CD4-positive, alpha-beta T cell (primary cell): ENCODE results near the gene SLC6A3. TPM values are rescaled to one million over a fixed set of nuclear protein-coding genes. Genes with fewer than 3 reads are reported as not detected.

Experiments
- ATAC-seq: fragments of 200-7000 bp; cut with Tn5 transposase; one replicate; pipeline ENCODE4 v1.10.0; 2022; ENCODE audit warnings: mild to moderate bottlenecking; ENCODE audit not compliant: poor library complexity
- CTCF ChIA-PET: fragments of 350-600 bp; sonication (Branson Sonifier 250); formaldehyde crosslinking; loops from one replicate; lab custom pipeline; 2021; ENCODE audit warnings: antibody characterized with exemption, inconsistent platforms; lab: Charles Lee
- POLR2A ChIA-PET: fragments of 350-600 bp; sonication (Branson Sonifier 250); formaldehyde crosslinking; loops from one replicate; lab custom pipeline; 2021; ENCODE audit warnings: antibody characterized with exemption, inconsistent platforms; lab: Charles Lee
- DNase-seq, 14 experiments: peaks; one replicate each; pipeline ENCODE4 v3.0.0-alpha.2; 2013 to 2020; ENCODE audit warnings: mixed read lengths in 2 of 14
- H3K27ac ChIP-seq, 2 donors: one replicate each; pipeline versions ENCODE4 v1.5.1 to v1.7.0; 2013; ENCODE audit warnings: low read length in 2 of 2, low read depth in 1 of 2, mild to moderate bottlenecking in 1 of 2
- H3K27me3 ChIP-seq, 2 experiments: 1 replicate in 1 of 2; 2 replicates in 1 of 2; pipeline versions ENCODE4 v1.6.1 to v1.7.0; 2013; ENCODE audit warnings: low read length in 2 of 2, control low read depth in 1 of 2, mild to moderate bottlenecking in 1 of 2, moderate library complexity in 1 of 2; ENCODE audit not compliant: insufficient read depth in 2 of 2, control insufficient read depth in 1 of 2
- H3K36me3 ChIP-seq: one replicate; pipeline ENCODE4 v1.6.1; 2013; ENCODE audit warnings: low read length, control low read depth; ENCODE audit not compliant: insufficient read depth
- H3K4me1 ChIP-seq: one replicate; pipeline ENCODE4 v1.6.1; 2013; ENCODE audit warnings: low read length, control low read depth; ENCODE audit not compliant: insufficient read depth
- H3K4me3 ChIP-seq: one replicate; pipeline ENCODE4 v1.5.1; 2013; ENCODE audit warnings: mild to moderate bottlenecking, low read length, moderate library complexity
- H3K9me3 ChIP-seq, 2 experiments: 1 replicate in 1 of 2; 2 replicates in 1 of 2; pipeline versions ENCODE4 v1.6.1 to v1.7.0; 2013; ENCODE audit warnings: low read length in 2 of 2, mild to moderate bottlenecking in 2 of 2, control low read depth in 1 of 2, moderate library complexity in 1 of 2; ENCODE audit not compliant: control insufficient read depth in 1 of 2, insufficient read depth in 1 of 2
- H3K27ac Mint-ChIP-seq: one replicate; pipeline ENCODE4 v1.8.0; 2020; ENCODE audit warnings: mixed read lengths
- H3K27me3 Mint-ChIP-seq: one replicate; pipeline ENCODE4 v1.8.0; 2021; ENCODE audit warnings: mixed read lengths
- H3K36me3 Mint-ChIP-seq: one replicate; pipeline ENCODE4 v1.8.0; 2021; ENCODE audit warnings: low read depth, mixed read lengths
- H3K4me1 Mint-ChIP-seq: one replicate; pipeline ENCODE4 v1.8.0; 2021; ENCODE audit warnings: low read depth, mixed read lengths
- H3K4me3 Mint-ChIP-seq: one replicate; pipeline ENCODE4 v1.8.0; 2020; ENCODE audit warnings: mild to moderate bottlenecking, mixed read lengths
- H3K9me3 Mint-ChIP-seq: one replicate; pipeline ENCODE4 v1.8.0; 2020; ENCODE audit warnings: mixed read lengths
- intact Hi-C, 2 experiments: fragments of 100-400 bp; cut with DNase I in 1 of 2; cut with micrococcal nuclease in 1 of 2; formaldehyde crosslinking; loops; one replicate each; pipeline versions ENCODE4 v1.15.1 to v1.9.0; 2023 to 2025; cut with DNase I, micrococcal nuclease
- total RNA-seq, 174 experiments: library from RNA in 2 of 174; stranded (reverse) in 2 of 174; gene quantifications; one replicate each; pipeline ENCODE4 v1.2.3 and lab custom pipeline; 2021 to 2026
- TF ChIP-seq, protein P1 (sequence below): fragments of 200-600 bp; IDR thresholded peaks from one replicate; pipeline ENCODE4 v1.8.0; 2022; ENCODE audit warnings: antibody characterized with exemption, mild to moderate bottlenecking

Gene SLC6A3
- total RNA-seq, 2 experiments from 2014 or later, result 0.08 TPM; not detected in 1

DNA sequence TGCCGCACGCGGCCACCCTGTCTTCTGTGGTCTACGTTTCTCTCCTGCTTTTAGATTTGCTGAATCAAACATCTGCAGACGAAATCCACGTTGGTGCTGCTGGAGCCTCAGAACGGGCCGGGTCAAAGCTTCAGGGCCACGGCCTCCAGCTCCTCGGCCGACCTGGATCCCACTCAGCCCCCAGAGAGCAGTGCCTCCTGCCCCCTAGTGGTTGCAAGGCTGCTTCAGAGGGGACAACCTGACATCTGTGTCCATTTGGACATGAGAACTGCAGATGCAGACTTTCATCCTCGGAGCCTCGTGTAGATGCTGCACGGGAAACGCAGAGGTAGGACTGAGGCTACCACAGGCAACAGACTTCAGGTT, 23.0 kb upstream of the SLC6A3 start:
- peaks cover 0 to 15% of the 10 kb centered on the region in 2 experiments for H3K9me3 ChIP-seq
- no peaks in the 10 kb centered on the region for H3K4me1 ChIP-seq
- CTCF ChIA-PET, result no interaction called here
- no peak overlapping the region for H3K4me3 ChIP-seq
- Mint-ChIP-seq H3K27me3 (no peaks in the 10 kb centered on the region), H3K4me1 (no peaks in the 10 kb centered on the region), H3K36me3 (peaks cover 30% of the 10 kb centered on the region), H3K4me3 (no peak overlapping the region), H3K9me3 (no peaks in the 10 kb centered on the region), H3K27ac (no peak overlapping the region)
- no peaks in the 10 kb centered on the region for H3K27me3 ChIP-seq
- H3K27ac ChIP-seq, result no peak overlapping the region
- POLR2A ChIA-PET, result no interaction called here
- TF ChIP-seq, protein P1, sequence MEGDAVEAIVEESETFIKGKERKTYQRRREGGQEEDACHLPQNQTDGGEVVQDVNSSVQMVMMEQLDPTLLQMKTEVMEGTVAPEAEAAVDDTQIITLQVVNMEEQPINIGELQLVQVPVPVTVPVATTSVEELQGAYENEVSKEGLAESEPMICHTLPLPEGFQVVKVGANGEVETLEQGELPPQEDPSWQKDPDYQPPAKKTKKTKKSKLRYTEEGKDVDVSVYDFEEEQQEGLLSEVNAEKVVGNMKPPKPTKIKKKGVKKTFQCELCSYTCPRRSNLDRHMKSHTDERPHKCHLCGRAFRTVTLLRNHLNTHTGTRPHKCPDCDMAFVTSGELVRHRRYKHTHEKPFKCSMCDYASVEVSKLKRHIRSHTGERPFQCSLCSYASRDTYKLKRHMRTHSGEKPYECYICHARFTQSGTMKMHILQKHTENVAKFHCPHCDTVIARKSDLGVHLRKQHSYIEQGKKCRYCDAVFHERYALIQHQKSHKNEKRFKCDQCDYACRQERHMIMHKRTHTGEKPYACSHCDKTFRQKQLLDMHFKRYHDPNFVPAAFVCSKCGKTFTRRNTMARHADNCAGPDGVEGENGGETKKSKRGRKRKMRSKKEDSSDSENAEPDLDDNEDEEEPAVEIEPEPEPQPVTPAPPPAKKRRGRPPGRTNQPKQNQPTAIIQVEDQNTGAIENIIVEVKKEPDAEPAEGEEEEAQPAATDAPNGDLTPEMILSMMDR, result peak; percentile 58
- intact Hi-C loops, result loop anchor here (1.0 to 5.0 kb wide), 2 partner anchors 86 to 300 kb away; no protein-coding TSS in a partner anchor
- DNase-seq, result peak in 8 of 14 experiments; percentile 20 to 52 (median 36)
- H3K36me3 ChIP-seq, result peaks cover 37% of the 10 kb centered on the region
- ATAC-seq, result no peak

DNA sequence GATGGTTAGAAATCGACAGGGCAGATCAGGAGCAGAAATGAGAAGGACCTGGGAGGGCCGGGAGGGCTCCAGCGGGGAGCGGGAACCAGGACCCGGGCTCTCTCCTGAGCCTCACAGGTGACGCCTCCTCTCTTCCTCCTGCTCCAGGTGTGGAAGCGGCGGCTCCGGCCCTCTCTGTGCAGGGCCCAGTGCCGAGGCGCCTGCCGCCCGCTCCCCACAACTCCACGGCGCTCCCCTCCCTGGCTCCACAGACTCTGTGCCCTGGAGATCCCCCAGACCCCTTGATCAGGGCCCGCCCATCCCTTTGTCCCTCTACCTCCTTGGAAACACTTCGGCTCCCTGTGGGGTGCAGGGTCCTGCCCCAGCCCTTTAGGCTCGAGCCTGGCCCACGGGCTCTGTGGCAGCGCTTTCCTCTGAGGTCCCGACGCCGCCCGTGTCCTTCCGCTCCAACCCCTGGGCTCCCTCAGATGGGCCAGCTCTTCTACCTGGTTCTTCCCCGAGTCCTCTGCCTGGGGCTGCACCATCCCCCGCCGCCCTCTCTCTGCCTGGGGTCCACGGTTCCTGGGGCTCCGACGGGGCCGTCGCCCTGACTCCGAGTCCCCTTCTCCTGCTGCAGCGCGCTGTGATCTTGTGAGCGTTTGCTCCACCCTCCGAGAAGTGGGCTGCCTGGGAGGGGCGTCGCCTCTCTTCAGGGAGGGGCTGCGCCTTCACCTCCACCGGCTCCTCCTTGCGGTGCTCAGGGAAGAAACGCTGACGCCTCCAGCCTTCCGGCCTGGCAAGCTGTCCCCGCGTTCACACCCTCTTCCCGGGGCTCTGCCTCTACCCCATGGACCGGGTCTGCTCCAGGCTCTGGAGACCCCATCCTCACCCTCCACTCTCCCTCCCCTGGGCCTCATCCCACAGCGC, 22.4 kb upstream of the SLC6A3 start:
- peak in 1 of 14 experiments; percentile 28 for DNase-seq
- TF ChIP-seq, protein P1, result no peak
- CTCF ChIA-PET, result no interaction called here
- no peak overlapping the region for H3K4me3 Mint-ChIP-seq
- no peaks in the 10 kb centered on the region for H3K9me3 Mint-ChIP-seq
- no peak overlapping the region for H3K4me3 ChIP-seq
- peaks cover 39% of the 10 kb centered on the region for H3K36me3 ChIP-seq
- H3K36me3 Mint-ChIP-seq, result peaks cover 27% of the 10 kb centered on the region
- no peak overlapping the region for H3K27ac ChIP-seq
- no peaks in the 10 kb centered on the region for H3K4me1 ChIP-seq
- peaks cover 0 to 15% of the 10 kb centered on the region in 2 experiments for H3K9me3 ChIP-seq
- H3K27ac Mint-ChIP-seq, result no peak overlapping the region
- no peak for ATAC-seq
- no peaks in the 10 kb centered on the region for H3K27me3 ChIP-seq
- no peaks in the 10 kb centered on the region for H3K4me1 Mint-ChIP-seq
- POLR2A ChIA-PET, result no interaction called here
- no peaks in the 10 kb centered on the region for H3K27me3 Mint-ChIP-seq
- intact Hi-C loops, result loop anchor here (1.0 to 5.0 kb wide), 2 partner anchors 85 to 299 kb away; no protein-coding TSS in a partner anchor

DNA sequence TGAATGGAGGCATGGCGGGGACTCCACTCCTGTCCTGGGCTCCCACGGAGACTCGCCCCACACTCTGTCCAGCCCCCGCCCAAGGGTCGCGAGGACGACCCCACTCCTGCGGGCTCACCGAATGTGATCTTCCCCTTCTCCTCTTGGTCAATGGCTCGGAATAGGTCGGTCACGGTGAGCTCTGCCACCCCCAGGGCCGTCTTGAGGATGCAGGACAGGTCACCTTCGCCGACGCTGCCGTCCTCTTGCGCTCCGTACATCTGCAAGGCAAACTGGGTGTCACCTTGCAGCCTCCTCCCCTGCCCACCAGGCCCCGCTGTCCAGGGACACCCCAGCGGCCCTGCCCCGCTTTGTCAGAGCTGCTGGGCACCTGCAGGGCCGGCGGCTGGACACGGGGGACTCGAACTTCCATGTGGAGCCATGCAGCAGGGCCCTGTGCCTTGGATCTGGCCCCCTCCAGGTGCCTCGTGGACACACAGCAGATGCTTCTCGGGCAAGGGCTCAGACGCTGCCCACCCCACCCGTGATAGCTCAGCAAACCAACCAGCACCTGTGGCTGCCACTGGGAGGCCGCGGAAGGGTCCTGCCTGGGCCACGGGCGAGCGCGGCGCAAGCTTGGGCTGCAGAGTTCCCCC, 21.5 kb upstream of the SLC6A3 start:
- Histone ChIP-seq H3K4me3 (no peak overlapping the region), H3K27ac (no peak overlapping the region), H3K9me3 (peaks cover 0 to 15% of the 10 kb centered on the region in 2 experiments), H3K27me3 (no peaks in the 10 kb centered on the region), H3K36me3 (peaks cover 40% of the 10 kb centered on the region), H3K4me1 (no peaks in the 10 kb centered on the region)
- Mint-ChIP-seq H3K36me3 (peaks cover 28% of the 10 kb centered on the region), H3K27me3 (no peaks in the 10 kb centered on the region), H3K27ac (no peak overlapping the region), H3K4me3 (no peak overlapping the region), H3K4me1 (no peaks in the 10 kb centered on the region), H3K9me3 (no peaks in the 10 kb centered on the region)
- ChIA-PET POLR2A (no interaction called here), CTCF (no interaction called here)
- TF ChIP-seq, protein P1, result no peak
- DNase-seq, result peak in 2 of 14 experiments; percentile 18 to 30
- no peak for ATAC-seq
- intact Hi-C loops, result loop anchor here in 1 of 2 experiments (5.0 kb wide), 1 partner anchor 84 kb away; no protein-coding TSS in a partner anchor
